ENCODE results near the gene PCID2.

PCID2 gene

DNA sequence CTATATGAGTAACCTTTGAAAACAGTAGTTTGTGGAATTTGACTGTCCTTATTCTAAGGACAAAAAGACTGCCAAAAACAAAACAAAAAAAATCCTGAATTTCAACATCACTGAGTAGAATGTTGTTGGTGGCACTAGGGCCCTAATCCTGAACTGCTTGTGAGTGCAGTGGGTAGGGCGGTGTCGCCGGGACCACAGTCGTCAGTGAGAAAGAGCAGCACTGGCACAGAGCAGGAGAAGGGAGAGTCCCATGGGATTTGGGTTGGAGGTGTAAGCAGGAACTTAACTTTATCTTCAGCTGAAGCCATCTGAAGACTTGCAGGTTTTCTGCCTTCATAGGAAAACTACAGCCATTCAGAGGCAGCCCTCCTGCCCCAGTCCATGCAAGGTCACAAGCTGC, 5.6 kb downstream of the PCID2 start:
- TF ChIP-seq, protein P1, sequence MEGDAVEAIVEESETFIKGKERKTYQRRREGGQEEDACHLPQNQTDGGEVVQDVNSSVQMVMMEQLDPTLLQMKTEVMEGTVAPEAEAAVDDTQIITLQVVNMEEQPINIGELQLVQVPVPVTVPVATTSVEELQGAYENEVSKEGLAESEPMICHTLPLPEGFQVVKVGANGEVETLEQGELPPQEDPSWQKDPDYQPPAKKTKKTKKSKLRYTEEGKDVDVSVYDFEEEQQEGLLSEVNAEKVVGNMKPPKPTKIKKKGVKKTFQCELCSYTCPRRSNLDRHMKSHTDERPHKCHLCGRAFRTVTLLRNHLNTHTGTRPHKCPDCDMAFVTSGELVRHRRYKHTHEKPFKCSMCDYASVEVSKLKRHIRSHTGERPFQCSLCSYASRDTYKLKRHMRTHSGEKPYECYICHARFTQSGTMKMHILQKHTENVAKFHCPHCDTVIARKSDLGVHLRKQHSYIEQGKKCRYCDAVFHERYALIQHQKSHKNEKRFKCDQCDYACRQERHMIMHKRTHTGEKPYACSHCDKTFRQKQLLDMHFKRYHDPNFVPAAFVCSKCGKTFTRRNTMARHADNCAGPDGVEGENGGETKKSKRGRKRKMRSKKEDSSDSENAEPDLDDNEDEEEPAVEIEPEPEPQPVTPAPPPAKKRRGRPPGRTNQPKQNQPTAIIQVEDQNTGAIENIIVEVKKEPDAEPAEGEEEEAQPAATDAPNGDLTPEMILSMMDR (IDR thresholded peaks at IDR 0.05; ENCODE audit: insufficient read depth, low read depth, low read length, missing control alignments), result no peak
- DNase-seq (ENCODE audit: low read depth), result no peak
- H3K4me3 ChIP-seq (ENCODE audit: low read length), result no peak overlapping the region

DNA sequence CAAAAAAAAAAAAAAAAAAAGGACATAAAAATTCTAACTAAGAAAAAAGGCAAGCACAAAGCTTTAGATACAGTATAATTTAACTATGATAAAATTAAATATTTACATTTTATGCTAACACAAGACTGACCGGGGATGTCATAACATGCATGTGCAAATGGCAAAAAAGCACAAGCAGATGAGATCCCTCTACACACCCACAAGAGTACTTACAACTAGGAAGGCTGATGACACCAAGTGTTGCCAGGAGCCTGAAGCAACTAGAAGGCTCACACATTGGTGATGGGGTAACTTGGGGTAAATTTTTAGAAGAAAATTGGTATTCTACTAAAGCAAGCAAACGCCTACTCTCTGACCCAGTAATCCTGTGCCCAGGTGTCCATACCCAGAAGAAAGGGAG, 6.7 kb downstream of the PCID2 start:
- no peak for DNase-seq (ENCODE audit: low read depth)
- TF ChIP-seq, protein P1 (IDR thresholded peaks at IDR 0.05; ENCODE audit: insufficient read depth, low read depth, low read length, missing control alignments), result no peak

GRCh38 chr13:113196970-113197737, 11.3 kb downstream of the PCID2 start:
- H3K4me3 ChIP-seq (ENCODE audit: low read length), result no peak overlapping the region
- no peak for DNase-seq (ENCODE audit: low read depth)
- TF ChIP-seq, protein P1 (IDR thresholded peaks at IDR 0.05; ENCODE audit: insufficient read depth, low read depth, low read length, missing control alignments), result no peak

More for the DNA sequence above, 6.7 kb downstream of the PCID2 start:
- H3K4me3 ChIP-seq (ENCODE audit: low read length), result no peak overlapping the region

DNA sequence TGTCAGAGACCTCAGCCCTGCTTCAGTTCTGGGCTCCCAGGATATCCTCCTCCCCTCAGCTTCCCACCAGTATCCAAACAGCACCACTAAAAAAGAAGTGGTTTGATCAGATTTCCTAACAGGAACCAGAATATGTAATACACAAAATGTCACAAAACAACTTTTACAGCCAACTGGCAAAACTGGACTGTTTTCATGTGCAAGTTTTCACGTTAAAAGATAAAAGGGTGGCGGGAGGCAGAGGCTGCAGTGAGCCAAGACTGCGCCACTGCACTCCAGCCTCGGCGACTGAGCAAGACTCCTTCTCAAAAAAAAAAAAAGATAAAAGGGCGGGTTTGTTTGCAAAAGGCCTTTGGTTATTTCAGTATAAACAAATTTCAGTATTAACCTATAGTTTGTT, 13.1 kb downstream of the PCID2 start:
- DNase-seq (ENCODE audit: low read depth), result no peak
- TF ChIP-seq, protein P1 (IDR thresholded peaks at IDR 0.05; ENCODE audit: insufficient read depth, low read depth, low read length, missing control alignments), result no peak
- no peak overlapping the region for H3K4me3 ChIP-seq (ENCODE audit: low read length)

- TF ChIP-seq, protein P1 (IDR thresholded peaks at IDR 0.05; ENCODE audit: insufficient read depth, low read depth, low read length, missing control alignments), result no peak
- DNase-seq (ENCODE audit: low read depth), result peak; percentile 71
- H3K4me3 ChIP-seq (ENCODE audit: low read length), result no peak overlapping the region
These were observed 15.6 kb downstream of the PCID2 start for GRCh38 chr13:113192902-113193301.

- TF ChIP-seq, protein P1 (IDR thresholded peaks at IDR 0.05; ENCODE audit: insufficient read depth, low read depth, low read length, missing control alignments), result no peak
- H3K4me3 ChIP-seq (ENCODE audit: low read length), result no peak overlapping the region
- no peak for DNase-seq (ENCODE audit: low read depth)
These were observed 16.2 kb downstream of the PCID2 start for GRCh38 chr13:113192279-113192678.

GRCh38 chr13:113190181-113190580, 18.3 kb downstream of the PCID2 start:
- TF ChIP-seq, protein P1 (IDR thresholded peaks at IDR 0.05; ENCODE audit: insufficient read depth, low read depth, low read length, missing control alignments), result no peak
- no peak overlapping the region for H3K4me3 ChIP-seq (ENCODE audit: low read length)
- no peak for DNase-seq (ENCODE audit: low read depth)

All from epithelial cell of esophagus (primary cell).